ENCODE measurements around the gene RNF31.

- TF ChIP-seq, protein P1, sequence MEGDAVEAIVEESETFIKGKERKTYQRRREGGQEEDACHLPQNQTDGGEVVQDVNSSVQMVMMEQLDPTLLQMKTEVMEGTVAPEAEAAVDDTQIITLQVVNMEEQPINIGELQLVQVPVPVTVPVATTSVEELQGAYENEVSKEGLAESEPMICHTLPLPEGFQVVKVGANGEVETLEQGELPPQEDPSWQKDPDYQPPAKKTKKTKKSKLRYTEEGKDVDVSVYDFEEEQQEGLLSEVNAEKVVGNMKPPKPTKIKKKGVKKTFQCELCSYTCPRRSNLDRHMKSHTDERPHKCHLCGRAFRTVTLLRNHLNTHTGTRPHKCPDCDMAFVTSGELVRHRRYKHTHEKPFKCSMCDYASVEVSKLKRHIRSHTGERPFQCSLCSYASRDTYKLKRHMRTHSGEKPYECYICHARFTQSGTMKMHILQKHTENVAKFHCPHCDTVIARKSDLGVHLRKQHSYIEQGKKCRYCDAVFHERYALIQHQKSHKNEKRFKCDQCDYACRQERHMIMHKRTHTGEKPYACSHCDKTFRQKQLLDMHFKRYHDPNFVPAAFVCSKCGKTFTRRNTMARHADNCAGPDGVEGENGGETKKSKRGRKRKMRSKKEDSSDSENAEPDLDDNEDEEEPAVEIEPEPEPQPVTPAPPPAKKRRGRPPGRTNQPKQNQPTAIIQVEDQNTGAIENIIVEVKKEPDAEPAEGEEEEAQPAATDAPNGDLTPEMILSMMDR (IDR thresholded peaks at IDR 0.05), result no peak
- no peak for TF ChIP-seq POLR2AphosphoS5 (IDR thresholded peaks at IDR 0.05)
- TF ChIP-seq EP300 (IDR thresholded peaks at IDR 0.05), result no peak
Observed at GRCh38 chr14:24149302-24149969, 2.1 kb downstream of the RNF31 start.

Data from esophagus muscularis mucosa (tissue), 4 donors.